Epithelial cell of umbilical artery (primary cell): Measurements from ENCODE around the gene IGF2BP1. TPM values are rescaled to one million over a fixed set of nuclear protein-coding genes. Genes with fewer than 3 reads are reported as not detected.

Source experiments
- total RNA-seq: library from RNA; depleted of rRNA; stranded (reverse); fragments of >200 nt; gene quantifications from 2 replicates; pipeline ENCODE4 v1.2.3, GENCODE V29; 2014

Gene IGF2BP1
- 9.4 and 10.0 TPM in 2 replicates for total RNA-seq

DNA sequence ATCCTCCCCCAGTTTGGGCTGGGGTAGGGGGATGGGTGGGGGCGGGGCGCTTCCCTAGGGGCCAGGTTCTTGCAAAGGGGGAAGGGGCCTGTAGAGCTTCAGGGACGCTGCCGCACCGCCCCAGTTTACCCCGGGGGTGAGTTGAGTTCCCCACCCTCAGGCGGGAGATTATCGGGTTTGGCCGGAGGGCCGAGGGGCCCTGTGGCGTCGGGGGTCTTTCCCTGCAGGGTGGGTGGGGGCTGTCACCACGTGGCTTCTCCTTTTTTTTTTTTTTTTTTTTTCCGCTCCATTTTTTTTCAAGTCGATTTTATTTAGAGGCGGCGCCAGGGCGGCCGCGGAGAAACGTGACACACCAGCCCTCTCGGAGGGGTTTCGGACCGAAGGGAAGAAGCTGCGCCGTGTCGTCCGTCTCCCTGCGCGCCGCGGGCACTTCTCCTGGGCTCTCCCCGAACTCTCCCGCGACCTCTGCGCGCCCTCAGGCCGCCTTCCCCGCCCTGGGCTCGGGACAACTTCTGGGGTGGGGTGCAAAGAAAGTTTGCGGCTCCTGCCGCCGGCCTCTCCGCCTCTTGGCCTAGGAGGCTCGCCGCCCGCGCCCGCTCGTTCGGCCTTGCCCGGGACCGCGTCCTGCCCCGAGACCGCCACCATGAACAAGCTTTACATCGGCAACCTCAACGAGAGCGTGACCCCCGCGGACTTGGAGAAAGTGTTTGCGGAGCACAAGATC, at the start of gene IGF2BP1:
Gene IGF2BP1 (plus strand): TSS at position 283 of the 724 bp plus-strand sequence. CDS start 361 bp downstream, at position 644.

Other genes with a start within 250 kb of the IGF2BP1 start
- not detected in 2 replicates for gene TTLL6, start 180.2 kb upstream of the IGF2BP1 start, total RNA-seq
- gene CALCOCO2, start 166.3 kb upstream of the IGF2BP1 start, total RNA-seq, result 19.5 and 53.8 TPM in 2 replicates
- gene ATP5MC1, start 104.6 kb upstream of the IGF2BP1 start, total RNA-seq, result 65.4 and 65.6 TPM in 2 replicates
- 48.2 and 53.9 TPM in 2 replicates for gene UBE2Z, start 89.0 kb upstream of the IGF2BP1 start, total RNA-seq
- gene SNF8, start 52.5 kb upstream of the IGF2BP1 start, total RNA-seq, result 159 and 177 TPM in 2 replicates
- gene GIP, start 28.8 kb upstream of the IGF2BP1 start, total RNA-seq, result not detected in 2 replicates
- gene B4GALNT2, start 135.4 kb downstream of the IGF2BP1 start, total RNA-seq, result not detected in 2 replicates
- 0.76 TPM in 1 of 2 replicates, not detected in the other for gene GNGT2, start 213.2 kb downstream of the IGF2BP1 start, total RNA-seq
- gene ABI3, start 213.3 kb downstream of the IGF2BP1 start, total RNA-seq, result 24.0 and 24.9 TPM in 2 replicates
- not detected in 2 replicates for gene PHOSPHO1, start 233.4 kb downstream of the IGF2BP1 start, total RNA-seq